ENCODE results near the gene DUSP16.
A peak's percentile ranks its signal among the peaks of the same experiment; 100 is the strongest.
"Not testable (repeated sequence)": the region's sequence is repeated elsewhere in the genome, so short reads cannot be mapped to it uniquely, and the experiment has no call there.

DUSP16 gene

DNA sequence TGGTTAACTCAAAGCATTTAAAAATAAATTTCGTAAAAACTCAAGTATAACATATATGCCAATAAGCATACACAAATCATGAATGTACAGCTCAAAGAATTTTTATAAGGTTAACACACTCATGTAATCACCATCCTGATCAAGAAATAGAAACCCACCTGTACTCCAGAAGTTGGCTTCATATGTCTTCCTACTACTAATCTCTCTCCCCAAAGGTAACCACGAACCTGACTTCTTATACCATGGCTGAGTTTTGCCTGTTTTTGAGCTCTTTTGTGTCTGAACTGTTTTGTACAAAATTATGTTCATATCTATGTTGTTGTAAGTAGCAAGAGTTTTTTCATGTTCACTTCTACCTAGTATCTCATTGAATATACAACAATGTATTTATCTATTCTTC lies 18.7 kb downstream of the DUSP16 start:
- DNase-seq = no peak

DNA sequence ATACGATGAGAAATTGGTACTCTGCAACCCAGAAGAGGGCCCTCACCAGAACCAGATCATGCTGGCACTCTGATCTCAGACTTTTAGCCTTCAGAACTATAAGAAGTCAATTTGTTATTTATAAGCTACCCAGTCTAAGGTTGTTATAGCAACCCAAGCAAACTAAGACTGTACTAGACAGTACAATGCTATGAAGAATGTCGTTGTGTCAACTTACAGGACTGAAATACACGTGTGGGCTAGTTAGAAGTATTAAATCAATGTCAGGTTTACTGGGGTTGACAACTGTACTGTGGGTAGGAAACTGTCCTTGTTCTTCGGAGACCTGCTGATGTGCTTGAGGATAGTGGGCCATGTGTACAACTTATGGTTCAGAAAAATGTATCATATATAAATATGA lies 19.7 kb downstream of the DUSP16 start:
- DNase-seq = no peak

DNA sequence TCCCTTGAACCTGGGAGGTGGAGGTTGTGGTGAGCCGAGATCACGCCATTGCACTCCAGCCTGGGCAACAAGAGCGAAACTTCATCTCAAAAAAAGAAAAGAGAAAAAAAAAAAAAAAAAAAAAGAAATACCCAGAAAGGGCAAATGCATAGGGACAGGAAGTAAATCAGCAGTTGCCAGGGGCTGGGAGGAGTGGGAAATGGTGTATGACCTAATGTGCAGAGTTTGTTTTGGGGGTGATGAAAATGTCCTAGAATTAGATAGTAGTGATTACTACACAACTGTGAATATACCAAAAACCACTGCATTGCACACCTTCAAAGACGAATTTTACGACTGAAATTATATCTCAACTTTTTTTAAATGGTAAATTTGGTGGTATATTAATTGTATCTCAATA lies 20.4 kb downstream of the DUSP16 start:
- no peak for DNase-seq

DNA sequence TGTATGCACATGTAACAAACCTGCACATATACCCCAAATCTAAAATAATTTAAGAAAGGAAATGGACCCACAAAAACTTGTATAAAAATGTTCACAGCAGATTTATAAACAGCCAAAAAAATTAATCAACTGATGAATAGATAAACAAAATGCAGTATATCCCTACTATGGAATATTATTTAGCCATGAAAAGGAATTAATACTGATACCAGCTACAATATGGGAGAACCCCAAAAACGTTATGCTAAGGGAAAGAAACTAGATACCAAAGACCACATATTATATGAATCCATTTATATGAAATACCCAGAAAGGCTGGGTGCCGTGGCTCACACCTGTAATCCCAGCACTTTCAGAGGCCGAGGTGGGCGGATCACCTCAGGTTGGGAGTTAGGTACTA lies 20.9 kb downstream of the DUSP16 start:
- no peak for DNase-seq

DNA sequence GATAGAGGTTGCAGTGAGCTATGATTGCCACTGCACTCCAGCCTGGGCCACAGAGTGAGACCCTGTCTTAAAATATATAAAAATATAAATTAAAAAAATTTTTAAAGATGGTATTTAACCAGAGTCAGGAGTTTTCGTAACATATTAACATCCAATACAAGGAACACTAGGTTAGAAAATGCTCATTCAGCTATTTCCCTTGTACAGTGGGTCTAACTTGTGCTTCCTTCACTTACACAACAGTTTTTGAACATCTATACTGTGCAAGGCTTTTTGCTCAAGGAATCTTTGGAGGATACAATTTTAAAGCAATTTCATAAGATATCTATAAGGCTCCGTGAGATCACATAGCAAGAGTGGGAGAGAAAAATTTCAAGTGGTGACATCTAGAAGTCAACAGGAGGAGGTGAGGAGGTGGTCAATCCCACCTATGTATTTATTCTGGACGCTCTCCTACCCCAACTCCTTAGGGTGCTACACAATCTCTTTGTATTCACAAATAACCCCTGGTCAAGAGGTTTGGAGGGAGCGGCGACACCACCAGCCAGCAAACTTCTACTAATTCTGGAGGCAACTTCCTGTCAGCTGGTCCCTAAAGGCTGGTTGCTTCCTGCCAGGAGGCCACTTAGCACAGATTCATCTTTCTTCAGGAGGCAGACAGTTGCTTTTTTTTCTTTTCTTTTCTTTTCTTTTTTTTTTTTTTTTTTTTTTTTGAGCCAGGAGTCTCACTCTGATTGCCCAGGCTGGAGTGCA lies 22.2 kb downstream of the DUSP16 start:
- no peak for DNase-seq

DNA sequence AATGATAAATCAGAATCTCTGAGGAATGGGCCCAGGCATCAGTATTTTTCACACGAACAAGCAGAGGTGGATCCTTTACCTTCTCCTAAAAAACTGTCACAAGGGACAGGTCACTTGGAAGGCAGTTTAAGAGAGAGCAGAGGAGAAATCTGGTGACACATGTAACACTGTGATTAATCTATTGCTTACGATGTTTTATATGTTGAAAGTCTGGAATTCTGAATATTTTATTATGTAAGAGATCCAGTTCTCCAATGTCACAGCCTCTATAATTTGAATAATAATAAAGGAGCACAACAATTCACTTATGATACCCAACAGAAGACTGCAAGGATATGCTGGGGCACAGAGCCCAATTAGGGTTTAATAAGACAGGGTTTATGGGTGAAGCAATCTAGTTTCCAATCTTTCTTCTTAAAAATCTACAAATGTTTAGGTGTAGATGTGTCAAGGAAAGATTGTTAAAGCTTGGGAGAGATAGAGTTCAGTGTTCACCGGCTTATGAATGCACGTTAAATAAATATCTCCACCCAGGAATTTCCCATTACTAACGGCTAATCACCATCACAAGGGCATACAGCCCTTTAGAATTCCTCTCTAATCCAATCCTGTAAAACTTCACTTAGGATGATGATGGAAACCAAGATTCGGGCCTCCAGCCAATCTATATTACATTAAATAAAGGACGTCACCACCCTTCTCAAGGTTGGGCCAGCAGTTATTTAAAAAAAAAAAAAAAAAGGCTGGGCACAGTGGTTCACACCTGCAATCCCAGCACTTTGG lies 23.4 kb downstream of the DUSP16 start:
- DNase-seq = no peak

DNA sequence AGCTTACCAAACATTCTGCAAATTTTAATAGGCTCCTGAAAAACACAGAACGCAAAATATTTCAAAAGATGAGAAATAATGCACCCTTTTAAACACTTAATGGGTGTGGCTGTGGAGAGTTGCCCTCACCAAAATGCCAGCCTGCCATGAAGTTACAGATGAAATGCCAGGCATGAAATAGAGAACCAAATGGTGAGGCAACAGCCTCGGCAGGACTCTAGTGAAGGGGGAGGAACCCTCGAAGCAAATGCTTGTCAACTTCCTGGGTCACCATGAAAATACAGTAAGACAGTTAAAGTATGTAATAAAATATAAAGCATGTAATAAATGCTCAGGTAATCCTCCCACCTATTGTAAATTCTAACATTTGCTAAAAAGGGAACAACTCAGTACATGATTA lies 24.1 kb downstream of the DUSP16 start:
- no peak for DNase-seq

DNA sequence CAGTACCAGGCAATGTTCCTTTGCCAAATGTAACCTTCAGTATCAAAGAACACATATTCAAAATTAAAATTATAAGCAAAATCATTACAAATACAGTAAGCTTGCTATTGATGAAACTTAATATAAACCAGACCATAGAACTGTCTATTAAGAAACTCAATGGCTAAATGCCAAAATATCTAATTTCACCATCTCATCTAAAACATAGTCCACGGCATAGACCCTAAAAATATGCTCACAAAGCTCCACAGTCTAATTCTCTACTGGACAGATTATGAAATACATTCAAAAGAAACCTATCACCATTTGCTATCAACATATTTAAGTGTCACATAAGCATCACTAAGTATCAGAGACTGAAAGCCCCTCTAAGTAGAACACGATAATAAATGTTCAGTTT lies 25.2 kb downstream of the DUSP16 start:
- DNase-seq = no peak

DNA sequence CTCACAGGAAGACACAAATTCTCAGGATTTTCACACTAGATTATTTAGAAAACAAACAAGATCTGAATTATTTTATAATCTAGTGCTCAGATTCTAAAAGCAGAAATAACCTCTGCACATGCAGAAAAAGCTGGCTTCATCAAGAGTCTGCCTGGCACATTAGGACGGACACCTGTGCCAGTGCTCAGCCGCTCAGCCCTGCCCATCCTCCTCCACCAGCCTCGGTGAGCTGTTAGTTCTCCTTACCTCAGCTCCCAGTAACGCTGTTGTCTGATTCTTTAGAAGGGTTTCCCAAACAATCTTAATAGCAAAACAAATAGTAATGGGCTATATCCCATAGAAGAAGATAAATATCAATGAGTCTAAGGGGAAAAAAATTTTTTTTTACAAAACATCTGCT lies 27.7 kb downstream of the DUSP16 start:
- no peak for DNase-seq

DNA sequence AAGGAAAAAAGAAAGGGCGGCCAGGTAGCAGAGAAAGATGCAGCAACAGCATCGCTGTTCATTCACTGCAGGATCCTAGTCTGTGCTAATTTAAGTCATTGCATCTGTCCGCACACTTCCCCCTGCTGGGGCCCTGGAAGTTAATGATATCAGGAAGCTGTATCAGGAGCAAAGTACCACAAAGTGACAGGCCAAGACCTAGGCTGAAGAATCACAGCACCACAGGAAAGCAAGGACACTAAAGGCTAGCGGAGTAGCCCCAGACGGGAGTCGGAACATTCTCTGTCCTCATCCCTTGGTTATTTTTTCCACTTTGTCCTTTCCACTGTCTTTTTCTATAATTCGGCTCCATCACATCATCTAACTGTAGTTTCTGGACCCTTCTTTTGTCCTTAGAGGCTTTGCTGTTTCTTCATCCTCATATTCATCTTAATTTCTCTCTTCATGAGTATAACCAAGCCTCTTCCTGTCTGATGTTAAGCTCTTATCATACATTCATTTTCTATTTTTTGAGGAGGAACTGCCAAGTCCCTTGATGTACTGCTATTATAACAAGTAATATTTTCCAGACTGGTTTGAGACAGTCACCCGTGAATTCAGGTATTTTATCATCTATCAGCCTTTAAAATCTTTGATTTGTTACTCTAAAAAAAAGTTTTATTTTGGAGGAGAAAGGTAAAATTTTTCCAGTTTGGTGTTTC lies 28.3 kb downstream of the DUSP16 start:
- no peak for DNase-seq

DNA sequence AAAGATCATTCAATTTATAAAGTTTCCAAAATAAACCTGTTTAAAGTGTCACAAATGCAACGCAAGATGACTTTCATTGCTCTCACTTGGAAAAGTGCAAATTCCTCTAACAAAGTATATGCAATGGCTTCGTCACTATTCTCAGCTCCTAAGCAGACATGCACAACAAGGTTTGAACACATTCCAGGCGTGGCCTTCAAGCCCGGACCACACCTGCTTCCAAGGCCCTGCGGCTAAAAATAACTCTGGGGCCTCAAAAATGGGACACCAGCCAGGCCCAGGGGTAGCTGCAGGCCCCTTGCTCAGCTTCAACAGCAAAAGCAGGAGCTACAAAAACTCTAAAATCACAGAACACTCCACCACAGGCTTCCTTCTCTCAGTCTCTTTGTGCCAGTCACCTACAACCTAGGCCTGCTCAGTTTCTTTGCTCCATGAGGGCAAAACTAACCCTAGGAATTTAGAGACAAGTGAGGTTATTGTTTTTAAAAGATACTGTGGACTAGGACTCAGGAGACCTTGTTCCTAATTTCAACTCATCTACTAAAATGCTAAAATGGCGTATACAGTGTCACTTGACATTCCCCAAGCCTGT lies 29.3 kb downstream of the DUSP16 start:
- no peak for DNase-seq

DNA sequence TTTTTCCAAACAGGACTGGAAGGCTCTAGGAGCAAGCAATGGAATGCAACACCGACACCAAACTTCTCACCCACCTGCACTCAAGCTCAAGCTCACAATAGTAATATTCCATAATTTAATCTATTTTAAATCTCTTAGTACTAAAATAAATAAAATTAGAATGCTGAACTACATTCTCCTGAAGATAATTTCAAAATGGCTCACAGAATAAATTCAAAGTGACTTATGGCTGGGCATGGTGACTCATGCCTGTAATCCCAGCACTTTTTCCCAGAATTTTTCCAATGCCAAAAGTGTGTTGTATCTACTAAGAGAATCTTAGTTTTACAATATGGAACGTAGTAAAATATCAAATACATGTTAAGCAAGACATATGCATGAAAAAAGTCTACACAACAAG lies 31.5 kb downstream of the DUSP16 start:
- no peak for DNase-seq

DNA sequence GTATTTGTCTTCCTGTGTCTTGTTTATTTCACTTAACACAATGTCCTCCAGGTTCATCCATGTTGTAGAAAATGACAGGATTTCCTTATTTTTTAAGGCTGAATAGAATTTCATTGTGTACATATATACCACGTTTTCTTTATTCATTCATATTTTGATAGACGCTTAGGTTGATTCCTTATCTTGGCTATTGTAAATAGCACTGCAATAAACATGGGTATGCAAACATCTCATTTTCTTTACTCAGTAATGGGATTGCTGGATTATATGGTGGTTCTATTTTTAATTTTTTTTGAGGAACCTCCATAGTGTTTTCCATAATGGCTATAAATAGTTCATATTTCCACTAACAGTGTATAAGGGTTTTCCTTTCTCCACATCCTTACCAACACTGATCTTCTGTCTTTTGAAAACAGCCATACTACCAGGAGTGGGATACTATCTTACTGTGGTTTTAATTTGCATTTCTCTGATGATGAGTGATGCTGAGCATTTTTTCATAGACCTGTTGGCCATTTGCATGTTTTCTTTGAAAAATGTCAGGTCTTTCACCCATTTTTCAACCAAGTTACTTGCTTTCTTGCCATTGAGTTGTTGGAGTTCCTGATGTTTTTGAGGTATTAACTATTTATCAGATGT lies 32.8 kb downstream of the DUSP16 start:
- DNase-seq = no peak

DNA sequence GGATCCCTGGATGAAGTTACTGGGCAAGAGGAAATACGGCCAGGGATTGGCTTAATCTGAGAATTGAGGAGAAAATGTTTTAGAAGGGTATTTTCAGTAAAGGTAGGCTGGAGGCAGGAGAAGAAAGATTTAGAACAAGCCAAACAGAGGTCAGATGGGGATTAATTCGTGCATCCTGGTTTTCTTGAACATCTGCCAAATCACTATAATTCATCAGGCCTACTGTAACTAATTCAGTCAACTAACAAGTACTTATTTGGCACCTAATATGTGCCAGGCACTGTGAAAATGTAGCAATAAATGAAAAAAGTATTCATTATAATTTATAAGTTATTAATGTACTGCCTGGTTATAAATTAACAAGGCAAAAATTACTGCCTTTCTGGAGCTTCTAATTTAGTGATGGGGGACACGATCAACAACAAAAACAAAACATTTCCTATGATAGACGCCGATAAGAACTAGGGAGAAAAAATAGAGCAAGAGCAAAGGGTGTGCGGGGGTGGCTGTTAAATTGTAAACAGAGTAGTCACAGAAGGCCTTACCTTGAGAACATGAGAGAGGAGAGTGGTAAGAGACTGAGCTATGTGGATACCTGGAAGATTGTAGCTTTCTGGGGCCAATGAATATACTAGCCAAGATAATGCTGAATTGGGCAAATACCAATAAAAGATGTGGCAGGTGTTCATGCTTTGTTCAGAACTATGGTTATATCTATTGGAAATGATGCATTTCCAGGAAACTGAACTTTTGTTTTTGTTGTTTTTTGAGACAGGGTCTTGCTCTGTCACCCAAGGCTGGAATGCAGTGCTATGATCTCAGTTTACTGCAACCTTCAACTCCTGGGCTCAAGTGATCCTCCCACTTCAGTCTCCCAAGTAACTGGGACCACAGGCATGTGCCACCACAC lies 34.0 kb downstream of the DUSP16 start:
- peak in 1 of 2 donors; percentile 31 for DNase-seq

DNA sequence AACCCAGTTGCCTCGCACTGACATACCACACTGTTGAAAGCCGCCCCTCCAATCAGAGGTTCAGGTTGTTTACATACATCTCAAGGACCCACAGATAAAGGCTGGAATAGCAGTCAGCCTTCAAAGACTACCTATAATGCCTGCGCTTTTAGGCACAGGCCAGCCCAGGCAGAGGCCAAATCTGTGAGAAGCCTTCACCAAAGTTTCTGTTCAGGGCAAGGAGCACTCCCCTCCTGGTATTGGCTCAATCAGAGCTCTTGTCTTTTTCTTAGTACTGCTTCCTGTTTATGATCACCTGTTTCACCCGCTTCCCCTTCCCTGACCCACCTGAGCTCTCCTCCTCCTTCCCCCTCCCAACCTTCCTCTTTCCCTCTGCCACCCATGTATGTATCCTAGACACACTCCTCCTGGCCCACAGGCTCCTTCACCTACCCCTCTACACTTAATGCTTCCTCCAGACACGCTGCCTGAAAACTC lies 34.8 kb downstream of the DUSP16 start:
- no peak for DNase-seq

DNA sequence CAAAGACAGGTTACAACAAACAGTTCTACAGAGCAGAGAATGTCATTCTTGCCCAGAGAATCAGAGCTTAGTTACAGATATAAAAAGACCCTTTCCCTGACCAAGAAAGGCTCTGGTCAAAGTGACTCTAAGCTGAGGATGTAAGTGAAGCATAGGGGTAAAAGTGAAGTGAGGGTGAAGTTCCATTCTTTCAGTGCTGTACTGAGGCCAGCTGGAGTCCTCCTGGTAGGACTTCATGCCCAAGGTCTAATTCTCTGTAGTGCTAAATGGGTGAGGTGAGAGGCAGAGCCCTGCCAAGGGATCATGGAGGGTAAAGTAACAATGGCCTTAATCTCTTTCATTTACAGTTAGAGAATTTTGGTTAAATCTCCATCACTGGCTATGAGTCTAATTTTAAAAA lies 38.5 kb downstream of the DUSP16 start:
- no peak for DNase-seq

DNA sequence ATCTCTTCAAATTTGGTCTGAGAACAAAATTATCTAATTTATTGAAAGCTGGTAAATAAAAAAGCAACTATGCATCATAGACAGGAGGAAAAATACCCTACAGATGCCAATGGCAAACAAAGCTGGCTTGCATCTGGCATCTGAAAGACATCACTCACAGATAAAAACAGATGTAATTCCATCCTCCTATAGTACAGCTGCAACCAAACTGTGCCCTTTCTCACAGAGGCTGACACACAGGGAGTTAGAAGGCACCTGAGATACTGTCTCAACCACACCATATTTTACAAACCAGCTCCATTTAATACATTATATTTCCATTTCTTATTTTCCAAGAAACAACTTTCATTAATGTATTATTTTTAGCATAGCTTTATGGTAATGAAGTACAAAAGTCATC lies 39.4 kb downstream of the DUSP16 start:
- DNase-seq = no peak

DNA sequence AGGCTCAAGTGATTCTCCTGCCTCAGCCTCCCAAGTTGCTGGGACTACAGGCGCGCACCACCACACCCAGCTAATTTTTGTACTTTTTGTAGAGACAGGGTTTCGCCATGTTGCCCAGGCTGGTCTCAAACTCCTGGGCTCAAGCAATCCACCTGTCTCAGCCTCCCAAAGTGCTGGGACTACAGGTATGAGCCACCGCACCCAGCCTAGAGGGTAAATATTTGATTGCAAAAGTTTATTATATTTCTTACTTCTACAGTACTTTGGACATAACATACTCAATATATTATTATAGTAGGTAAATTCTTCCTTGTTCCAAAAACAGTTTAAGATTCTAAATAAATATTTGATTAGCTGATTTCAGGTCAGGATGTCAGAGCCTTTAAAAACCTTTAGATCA lies 40.0 kb downstream of the DUSP16 start:
- DNase-seq = not testable (repeated sequence)

DNA sequence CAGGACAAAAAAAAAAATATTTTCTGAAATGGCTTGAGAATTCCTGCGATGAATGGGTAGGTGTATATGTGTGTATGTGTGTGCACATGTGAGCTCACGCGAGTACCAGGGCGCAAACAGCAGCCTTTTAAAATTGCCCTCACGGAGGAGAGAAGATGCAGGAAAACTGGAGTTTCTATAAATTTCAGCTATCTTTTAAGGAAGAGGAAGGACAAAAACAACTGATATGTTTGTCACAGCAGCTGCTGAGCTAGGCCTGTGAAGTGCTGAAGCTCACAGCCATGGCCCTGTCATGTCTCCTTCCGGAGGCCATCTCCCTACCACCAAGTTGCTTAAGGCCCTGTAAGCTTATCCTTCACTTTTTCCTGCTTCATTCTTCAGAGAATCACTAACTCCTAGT lies 40.8 kb downstream of the DUSP16 start:
- DNase-seq = no peak

DNA sequence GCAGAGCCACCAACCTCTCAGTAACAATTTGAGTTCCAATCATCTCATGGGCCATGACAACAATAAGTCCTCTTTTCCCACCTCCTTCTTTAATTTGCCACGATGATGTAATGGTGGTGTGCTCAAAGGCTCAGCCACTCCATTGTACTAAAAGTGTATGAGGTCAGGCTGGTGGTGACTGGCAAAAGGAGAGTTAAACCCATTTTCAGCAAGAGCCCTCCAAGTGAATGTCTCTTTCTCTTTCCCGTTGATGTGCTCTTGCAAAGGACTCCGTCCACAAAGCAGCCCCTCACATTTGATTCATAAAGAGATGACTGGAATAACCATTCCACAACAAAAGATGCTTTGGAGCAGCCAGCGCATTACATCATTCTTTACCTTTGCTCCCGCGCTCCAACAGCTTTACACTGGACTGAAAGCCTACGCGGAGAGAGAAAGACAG lies 41.6 kb downstream of the DUSP16 start:
- no peak for DNase-seq

DNA sequence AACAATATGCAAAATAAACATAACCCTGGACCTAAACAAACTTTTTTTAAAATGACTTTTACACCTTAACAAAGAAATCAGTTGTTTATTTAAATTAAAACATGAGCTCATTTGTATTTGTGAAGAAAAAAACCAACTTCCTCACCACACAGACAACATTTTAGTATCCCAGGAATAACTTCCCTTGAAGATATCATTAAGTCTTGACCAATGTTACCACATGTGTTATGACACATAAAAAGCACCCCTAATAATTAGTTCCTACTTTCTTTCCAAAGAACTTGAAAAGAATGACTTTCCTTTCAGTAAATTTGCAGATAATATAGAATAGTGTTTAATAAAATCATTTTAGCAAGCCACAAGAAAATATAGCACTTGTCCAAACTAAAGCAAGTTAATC lies 42.4 kb downstream of the DUSP16 start:
- no peak for DNase-seq

Measured in activated CD4-positive, alpha-beta T cell treated with anti-CD3 and anti-CD28 coated beads for 4 hours (primary cell).